Measurements from ENCODE around the gene RPA4. TPM values are rescaled to one million over a fixed set of nuclear protein-coding genes. Genes with fewer than 3 reads are reported as not detected.

The RPA4 gene
- total RNA-seq, 2 donors from 2014 or later: 0.16 to 0.38 TPM

Other genes with a start within 250 kb of the RPA4 start
- gene DIAPH2, start 199.1 kb upstream of the RPA4 start, total RNA-seq: 10 to 100 TPM; 13.0 to 13.3 TPM

Data from left cardiac atrium (tissue), 2 donors.